Measurements from ENCODE around the gene OXTR.

- TF ChIP-seq CTCF (IDR thresholded peaks at IDR 0.05) (no peak), POLR2AphosphoS5 (IDR thresholded peaks at IDR 0.05) (no peak), POLR2A (IDR thresholded peaks at IDR 0.05) (no peak)
These were observed 8.5 kb upstream of the OXTR start for GRCh38 chr3:8777978-8778267.

All from gastroesophageal sphincter (tissue), 3 donors.